SIG-M5 treated with dmso at 0.1 percent for 504 hours (cell line): Measurements from ENCODE around the gene CRIM1.

ENCODE experiments used
- DNase-seq: peaks from one replicate; lab custom pipeline; 2025; ENCODE audit not compliant: unreplicated experiment; lab: John Stamatoyannopoulos, UW

The CRIM1 gene

DNA sequence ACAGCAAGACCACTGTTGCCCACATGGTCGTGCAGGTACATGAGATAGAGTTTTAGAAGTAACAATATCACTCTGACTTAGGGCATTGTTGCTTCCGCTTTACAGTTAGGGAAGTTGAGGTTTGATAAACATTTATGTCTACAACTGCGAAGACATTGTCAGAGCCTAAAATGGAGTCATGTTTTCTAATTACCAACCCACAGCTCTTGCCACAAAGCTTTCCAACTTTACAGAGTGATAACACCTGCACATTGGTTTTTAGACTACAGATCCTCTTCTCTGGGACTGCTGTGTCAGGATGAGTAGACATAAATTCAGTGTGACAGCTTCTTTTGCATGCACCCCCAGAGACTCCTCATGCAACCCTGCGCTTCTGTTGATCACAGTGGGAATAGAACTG is 123.4 kb downstream of the CRIM1 start:
- no peak for DNase-seq

DNA sequence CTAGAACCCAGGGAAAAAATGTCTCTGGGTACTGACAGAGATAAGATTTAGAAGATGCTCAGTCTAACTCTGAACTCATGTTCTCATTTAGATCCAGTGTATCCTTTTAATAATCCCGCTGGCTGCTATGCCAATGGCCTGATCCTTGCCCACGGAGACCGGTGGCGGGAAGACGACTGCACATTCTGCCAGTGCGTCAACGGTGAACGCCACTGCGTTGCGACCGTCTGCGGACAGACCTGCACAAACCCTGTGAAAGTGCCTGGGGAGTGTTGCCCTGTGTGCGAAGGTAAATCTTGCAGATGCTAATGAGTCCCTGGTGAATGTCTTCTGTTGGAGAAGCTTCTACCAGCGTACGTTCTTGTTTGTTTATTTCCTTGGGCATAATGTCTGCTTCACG is 123.8 kb downstream of the CRIM1 start:
- no peak for DNase-seq

DNA sequence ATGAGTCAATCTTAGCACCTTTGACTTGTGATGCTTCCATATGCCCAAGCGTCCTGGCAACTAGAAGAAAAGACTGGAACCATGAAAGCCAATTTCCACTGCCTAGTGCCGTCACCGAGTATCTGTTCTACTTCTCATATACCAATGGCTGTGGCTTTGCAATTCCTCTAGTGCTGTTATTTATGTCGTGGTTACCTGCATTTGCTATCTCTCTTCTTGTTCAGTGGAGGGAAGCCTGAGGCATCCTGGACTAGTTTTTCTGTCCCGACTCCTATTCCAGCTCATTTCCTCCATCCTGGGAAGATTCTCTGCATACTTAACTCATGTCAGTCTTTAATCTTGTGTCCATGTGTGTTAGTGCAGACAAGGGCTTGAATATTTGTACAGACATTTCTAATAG is 124.5 kb downstream of the CRIM1 start:
- no peak for DNase-seq

DNA sequence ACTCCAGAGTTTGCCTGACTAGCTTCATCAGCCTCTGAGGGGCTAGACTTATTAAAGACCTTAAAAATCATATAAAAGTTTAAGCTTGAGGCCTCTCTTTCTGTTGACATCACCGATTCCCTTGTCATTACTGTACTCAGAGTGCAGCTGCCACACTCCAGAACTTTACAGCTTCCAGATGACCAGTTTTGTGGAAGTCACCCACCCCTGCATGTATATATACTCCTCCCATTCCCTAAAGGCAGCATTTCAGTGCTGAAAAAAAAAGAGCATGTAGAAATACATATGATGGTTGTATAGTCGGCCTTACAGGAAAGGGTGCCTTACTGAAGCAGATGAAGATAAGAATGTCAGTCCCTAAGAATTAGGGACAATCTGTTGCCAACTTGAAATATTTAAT is 125.1 kb downstream of the CRIM1 start:
- no peak for DNase-seq

DNA sequence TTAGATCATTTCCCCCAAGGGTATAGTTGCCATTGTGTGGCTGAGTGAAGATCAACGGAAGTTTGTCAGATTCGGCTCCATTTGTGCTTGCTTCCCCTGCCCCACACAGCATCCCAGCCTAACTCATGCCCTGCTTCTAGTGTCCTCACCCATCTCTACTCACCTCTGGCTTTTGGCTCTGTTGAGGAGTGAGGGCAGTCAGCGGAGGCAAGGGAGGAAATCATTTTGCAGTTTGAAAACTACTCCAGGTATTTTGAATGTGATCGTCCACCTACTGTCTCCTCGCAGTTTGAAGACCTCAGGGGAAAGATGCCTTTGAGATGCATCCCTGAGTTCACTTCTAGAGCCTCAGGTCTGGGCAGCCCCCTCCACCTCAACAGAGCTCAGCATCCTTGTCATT is 126.1 kb downstream of the CRIM1 start:
- DNase-seq: no peak

DNA sequence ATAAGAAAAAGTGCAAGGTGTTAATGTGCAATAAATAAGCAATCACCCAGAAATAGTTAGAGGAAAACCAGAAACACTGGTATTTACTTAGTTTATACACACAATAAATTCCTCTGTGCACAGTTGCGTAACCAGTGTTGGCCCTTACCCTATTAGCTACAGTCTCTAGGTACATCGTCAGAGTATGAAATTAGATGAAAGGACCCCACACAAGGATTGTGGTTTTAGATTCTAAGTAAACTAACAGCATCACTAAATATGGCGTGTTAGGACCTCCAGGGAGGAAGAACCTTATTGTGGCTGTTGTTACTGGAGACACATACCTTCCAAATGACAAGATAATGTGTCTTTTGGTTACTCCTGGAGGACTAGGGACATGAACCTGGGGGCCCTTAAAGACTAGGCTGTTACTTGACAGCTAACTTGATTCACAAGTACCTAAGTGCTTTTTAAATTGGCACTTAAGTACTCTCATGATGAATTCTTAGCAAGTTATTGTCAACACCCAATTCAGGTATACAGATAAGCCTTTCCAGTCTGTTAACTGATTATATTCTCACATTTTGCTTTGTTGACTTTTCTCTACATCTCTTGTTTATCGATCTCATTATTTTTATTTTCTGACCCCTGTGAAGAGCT is 127.1 kb downstream of the CRIM1 start:
- DNase-seq: no peak

DNA sequence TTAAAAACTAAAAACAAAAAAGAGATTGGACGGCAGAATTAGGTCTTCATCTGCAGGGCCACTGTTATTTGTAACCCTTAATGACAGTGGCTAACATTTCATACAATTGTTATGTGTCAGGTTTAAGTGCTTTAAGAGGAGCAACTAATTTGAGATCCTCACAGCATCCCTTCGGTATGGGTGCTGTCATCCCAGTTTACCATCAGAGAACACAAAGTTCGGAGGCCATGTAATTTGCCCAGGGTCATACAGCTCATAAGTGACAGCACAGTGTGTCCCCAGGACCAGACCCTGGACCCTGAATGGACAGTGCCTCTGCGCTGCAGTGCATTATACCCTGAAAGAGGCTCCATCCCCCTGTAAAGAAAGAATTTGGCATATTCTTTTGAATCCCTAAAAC is 127.7 kb downstream of the CRIM1 start:
- DNase-seq: no peak

DNA sequence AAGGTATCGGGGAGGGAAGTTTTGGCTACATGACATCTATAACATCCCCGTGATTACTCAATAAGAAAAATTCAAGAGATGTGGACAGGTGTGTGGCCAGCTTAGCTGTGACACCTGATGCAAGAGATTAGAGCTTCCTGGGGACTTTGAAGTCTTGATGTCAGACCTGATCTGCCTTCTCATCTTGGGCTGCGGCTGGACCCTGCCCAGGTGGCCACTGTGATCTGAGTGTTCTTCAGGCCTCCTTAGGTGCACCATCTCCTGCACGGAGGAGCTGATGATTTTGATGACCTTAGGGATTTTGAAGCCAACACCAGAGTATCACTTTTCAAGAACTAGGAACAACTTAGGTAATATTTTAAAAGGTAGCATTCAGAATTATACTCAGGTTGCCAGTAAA is 128.9 kb downstream of the CRIM1 start:
- no peak for DNase-seq

DNA sequence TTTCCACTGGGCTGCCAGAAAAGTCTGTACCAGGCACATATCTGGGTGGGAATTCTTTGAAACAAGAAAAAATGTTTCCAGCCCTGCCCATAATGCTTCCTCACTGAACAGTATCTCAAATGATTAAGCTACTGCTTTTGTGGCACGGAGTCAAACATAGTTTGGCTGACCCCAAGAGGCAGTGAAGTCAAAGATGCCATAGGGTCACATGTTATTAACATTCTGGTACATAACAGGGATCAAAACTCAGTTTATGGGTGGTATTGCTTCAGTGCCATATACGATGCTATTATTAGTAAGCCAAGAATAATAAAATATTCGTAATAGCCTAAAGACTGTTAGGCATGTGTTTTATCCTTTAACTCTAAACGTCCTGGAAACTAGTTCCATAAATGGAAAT is 129.9 kb downstream of the CRIM1 start:
- no peak for DNase-seq

DNA sequence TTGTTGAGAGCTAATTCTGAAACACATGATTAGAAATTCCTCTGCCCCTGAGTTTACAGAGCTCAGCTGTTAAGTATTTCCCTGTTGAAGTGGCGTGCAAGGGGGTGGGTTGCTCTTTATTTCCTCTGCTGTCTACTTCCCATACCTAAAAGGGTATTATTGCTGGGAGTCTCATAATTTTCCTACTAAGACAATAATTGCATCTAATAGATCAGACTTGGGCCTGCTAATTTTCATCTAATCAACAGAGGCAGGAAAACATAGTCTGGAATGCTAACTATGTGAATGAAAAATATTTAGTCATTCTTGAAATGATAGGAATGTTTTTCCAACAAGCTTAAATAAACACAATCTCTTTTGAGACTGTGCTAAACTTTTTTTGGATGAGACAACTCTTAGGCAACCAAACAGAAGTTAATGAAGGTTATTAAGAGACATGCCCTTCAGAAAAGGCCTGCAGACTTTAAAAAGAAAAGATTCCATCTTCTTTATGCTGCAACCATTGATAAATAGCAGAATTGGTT is 131.0 kb downstream of the CRIM1 start:
- no peak for DNase-seq

DNA sequence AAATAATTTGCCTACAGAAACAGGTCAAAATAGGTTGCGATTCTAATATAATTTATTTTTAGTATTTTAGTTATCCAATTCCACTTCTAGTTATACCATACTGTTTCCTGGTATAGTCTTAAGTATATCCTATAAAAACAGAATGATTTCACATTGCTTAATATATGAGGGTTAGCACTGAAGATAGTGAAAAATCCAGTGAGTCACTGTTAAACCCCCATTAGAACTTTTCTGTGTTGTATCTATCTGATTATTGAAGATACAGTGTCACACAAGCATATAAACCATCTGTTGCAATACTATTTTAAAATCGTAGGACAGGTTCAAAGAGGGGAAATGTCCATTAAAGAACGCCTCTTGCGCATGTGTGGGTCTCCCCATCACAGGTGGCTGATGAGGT is 132.4 kb downstream of the CRIM1 start:
- no peak for DNase-seq

DNA sequence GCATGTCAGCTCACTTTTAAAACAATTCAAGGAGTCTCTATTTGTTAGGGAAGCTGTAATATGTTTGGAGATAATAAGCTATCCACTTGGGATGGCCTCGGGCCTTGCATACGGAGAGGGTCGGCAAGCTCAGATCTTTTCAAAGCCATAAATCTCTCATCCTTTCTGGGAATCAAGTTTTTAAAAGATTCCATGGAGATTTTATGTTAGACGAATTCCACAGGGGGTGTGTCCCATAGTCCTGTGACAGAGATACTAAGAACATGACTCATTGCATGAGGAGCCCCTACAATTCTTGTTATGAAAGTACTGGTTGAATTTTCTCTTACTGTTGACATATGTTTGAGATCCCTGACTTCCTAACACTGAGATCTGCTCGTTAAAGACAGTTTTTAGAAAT is 133.7 kb downstream of the CRIM1 start:
- DNase-seq: no peak

DNA sequence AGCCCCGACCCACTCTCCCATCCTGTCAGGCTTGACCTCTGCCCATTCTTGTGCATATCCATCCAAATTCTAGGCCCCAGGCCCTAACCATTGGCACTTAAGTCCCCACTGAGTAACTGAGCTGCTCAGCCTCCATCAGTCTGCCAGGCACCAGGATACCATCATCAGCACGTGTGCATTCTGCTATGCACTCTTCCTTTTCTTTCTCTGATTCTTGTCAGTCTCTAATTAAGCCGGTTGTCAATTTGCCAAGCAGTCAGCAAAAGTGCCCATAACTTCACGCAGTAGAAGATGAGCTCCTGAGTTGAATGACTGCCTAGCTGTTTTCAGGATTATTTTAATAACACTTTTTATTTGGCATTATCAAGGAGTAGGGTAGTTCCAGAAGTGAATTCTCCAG is 135.2 kb downstream of the CRIM1 start:
- DNase-seq: no peak

DNA sequence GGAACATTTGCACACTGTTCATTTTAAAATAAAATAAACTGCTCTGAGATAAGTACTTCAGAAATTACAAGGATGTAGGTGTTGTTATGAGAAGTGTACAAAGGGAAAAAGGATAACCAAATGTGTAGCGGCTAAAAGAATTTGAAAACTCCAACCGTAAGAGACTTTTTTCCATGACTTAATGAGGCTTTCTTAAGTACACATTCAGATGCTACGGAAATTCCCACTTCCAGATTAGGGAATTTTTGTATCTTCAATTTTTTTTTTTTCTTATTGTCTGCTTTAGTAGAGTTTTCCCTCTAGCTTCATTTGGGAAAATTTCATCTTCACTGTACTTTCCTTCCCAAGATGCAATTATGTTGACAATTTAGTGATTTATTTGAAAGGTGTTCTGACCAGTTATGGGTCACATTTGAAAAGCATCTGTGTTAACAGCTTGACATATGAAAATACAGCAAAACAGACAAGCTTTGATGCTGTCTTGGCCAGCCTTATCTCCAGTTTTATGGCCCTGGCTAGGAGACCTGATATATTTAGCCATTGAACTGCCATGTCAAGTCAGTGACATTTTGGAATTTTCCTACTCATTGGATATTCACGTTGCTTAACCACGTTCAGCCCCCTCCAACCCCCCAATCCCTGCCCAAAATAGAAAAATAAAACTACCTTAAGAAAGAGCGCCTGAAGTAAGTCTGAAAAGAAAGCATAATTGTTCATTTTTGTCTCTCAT is 136.8 kb downstream of the CRIM1 start:
- DNase-seq: no peak

DNA sequence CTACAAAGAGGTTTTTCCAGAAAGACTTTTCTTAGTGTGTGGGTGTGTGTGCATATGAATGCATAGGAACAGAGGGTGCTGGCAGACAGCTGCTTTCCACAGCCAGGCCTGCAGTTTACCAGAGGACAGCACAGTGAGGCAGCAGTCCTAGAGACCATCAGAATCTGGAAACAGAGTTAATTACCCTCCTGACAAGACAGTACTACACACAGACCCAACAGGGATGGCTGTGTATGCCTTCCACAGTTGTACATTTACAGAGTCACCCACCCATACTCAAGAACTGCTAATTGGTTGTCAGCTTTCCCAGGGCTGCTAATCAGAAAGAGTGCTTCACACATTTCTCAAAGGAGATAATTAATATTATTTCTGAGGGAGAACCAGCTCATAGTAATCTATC is 137.7 kb downstream of the CRIM1 start:
- DNase-seq: no peak

DNA sequence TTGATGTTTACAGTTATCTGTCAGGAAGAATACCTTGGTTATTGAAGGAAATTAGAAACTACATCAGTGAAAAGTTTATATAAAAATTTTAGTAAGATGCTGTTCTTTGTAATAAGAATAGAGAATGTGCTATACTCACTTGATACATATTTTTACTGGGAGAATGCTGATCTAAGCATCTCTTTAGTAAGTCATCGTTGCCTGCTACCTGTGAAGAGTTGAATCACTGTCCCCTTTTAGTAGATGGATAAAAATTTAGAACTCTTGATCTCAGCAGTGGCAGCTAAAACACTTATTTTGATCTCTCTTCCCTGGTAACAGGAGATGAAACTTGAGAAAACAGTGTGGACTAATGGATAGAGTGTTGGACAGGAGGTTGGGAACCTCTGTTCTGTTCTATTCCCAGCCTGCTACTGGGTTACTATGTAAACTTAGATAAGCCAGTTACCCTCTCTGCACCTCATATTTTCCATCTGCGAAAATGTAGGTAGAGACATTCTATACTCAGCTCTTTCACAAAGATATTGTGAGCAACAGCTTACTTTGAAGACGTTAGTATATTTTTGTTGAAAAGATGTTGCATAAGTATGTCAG is 142.1 kb downstream of the CRIM1 start:
- DNase-seq: no peak

DNA sequence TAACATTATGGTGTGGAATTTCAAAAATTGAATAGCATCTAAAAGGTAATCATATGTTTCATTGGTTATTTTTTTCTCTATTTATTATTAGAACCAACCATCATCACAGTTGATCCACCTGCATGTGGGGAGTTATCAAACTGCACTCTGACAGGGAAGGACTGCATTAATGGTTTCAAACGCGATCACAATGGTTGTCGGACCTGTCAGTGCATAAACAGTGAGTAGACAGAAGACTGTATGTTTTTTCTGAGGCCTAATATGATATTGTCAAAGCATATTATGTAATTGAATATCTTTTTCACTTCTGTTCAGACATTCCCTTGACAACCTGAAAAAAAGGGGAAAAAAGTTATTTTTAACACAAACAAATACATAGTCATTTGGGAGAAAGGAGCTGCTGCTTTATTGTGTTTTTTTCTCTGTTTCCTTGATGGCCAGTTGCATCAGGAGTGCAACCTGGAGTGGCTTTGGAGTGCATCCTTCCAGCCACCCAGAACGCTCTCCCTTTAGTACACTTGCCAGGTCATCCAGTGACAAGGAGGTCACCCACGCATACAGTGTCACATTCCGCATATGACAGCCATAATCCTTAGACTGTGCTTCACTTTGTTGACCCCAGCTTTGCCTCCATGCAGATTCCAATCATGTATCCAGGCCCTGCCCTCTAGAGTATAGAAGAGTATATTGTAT is 143.7 kb downstream of the CRIM1 start:
- DNase-seq: no peak

DNA sequence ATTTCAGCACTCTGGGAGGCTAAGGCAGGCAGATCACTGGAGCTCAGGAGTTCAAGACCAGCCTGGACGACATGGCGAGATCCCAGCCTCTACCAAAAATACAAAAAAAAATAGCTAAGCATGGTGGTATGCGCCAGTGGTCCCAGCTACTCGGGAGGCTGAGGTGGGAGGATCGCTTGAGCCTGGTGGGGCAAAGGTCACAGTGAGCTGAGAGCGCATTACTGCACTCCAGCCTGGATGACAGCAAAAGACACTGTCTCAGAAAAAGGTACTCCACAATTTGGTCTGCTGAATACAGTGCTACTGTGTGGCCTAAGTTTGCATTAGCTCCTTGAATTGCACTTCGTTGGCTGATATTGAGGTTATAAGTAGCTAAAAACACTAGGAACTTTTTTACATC is 144.5 kb downstream of the CRIM1 start:
- no peak for DNase-seq

DNA sequence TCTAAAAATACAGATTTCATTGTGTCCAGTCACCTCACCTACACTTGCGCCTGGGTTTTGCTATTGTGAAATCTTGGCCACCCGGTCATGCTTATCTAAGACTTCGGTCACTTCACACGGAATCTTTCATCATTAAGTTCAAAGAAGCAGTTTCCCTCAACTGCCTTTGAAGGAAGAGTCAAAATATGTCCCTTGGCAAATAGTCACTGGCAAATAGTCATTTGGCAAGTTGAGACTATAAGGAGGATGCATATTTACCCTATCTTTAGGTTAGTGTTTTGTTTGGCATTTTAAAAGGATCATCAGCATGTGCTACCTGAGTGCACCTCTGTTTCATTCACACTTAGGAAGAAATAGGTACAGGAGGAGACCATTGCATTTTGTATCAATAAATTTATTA is 146.5 kb downstream of the CRIM1 start:
- no peak for DNase-seq

DNA sequence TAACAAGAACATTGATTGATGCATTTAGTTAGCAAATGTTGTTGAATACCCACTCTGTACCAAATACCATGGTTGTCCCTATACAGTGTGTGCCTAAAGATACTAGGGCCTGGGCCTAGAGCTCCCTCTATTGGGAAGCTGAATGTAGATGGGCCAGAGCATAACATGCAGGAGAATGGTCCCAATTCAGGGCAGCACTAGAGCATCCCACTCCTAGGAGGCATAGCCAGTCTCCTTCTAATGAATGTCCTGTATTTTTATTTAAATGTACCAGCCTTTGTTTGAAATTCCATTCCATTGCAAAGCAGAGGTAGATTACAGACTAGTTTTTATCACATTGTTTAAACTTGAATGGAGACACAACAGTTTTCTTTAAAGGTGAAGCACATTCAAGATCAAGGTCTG is 151.8 kb downstream of the CRIM1 start:
- DNase-seq: peak; percentile 53

DNA sequence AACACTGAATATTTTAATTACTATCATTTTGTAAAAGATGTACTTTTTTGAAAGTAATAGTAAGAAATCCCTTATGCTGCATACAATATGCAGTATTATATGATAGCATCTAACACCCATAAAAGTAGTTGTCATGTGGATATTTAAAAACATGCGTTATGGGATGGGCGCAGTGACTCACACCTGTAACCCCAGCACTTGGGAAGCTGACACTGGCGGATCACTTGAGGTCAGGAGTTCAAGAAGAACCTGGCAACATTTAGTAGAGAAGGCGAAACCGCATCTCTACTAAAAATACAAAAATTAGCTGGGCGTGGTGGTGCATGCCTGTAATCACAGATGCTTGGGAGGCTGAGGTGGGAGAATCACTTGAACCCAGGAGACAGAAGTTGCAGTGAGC is 153.5 kb downstream of the CRIM1 start:
- DNase-seq: no peak
